ENCODE measurements around the gene RLF. TPM values are rescaled to one million over a fixed set of nuclear protein-coding genes. Genes with fewer than 3 reads are reported as not detected.

The RLF gene
- total RNA-seq, 2 donors from 2014 or later: 11.5 to 21.0 TPM

DNA sequence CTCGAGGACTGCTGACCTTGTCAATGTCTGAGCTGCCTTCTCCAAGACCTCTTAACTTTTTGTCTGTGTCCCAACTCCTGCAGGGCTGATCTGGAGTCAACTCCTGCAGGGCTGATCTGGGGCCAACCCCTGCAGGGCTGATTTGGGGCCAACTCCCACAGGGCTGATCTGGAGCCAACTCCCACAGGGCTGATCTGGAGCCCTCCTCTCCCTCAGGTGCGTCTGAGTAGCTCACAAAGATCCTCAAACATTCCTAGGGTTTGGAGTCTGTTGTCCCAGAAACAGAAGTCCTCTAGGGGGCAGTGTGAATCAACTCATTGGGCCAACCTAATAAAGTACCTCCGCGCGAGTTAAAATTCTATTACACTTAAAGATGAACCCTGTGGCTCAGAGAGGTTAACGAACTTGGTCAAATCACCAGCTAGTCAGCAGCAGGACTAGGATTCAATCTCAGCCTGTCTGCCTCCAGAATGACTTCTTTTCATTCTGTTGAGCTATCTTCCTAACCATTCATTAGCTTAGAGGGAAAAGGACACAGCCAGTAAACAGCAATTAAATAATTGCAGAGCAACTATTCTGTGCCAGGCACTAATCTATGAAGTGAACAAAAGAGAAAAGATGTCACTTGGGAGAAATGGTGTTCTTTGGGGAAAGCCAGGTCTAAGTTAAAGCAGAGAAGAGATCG lies 17.2 kb upstream of the RLF start:
- intact Hi-C loops (cut with DNase I): loop anchor here (5.0 kb wide), 1 partner anchor 258 kb away; no protein-coding TSS in a partner anchor

DNA sequence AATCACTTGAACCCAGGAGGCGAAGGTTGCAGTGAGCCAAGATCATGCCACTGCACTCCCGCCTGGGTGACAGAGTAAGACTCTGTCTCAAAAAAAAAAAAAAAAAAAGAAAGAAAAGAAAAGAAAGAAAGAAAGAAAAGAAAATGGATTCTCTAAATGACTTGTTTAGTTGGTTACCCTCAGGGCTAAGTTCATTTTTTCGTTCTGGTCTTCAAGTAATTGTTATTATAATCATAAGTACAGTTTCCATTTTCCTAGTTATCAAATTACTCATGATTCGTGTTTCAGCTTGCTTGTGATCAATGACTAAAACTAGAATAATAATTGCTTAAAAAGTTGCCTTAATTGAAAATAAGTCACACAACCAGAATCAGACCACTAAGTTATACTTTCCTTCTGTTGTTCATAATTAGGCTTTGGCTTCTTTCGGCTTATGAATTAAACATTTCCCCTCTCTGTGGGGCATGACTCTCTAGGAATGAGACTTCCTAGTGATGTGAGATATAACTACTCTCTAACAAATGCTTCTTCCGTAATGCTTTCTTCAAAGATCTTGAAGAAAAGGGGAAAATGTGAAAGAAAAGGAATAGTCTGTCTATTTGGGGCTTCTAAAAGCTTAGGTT lies 9.6 kb upstream of the RLF start:
- no peaks in the 10 kb centered on the region for H3K36me3 ChIP-seq
- H3K4me3 ChIP-seq: no peak overlapping the region
- no peak overlapping the region for H3K9ac ChIP-seq (ENCODE audit: low read depth in 2 of 2, low read length in 2 of 2)
- no peak overlapping the region for H3K27ac ChIP-seq
- DNase-seq: no peak
- intact Hi-C loops (cut with DNase I): loop anchor here (2.0 kb wide), 1 partner anchor 189 kb away; no protein-coding TSS in a partner anchor
- TF ChIP-seq, protein P1, sequence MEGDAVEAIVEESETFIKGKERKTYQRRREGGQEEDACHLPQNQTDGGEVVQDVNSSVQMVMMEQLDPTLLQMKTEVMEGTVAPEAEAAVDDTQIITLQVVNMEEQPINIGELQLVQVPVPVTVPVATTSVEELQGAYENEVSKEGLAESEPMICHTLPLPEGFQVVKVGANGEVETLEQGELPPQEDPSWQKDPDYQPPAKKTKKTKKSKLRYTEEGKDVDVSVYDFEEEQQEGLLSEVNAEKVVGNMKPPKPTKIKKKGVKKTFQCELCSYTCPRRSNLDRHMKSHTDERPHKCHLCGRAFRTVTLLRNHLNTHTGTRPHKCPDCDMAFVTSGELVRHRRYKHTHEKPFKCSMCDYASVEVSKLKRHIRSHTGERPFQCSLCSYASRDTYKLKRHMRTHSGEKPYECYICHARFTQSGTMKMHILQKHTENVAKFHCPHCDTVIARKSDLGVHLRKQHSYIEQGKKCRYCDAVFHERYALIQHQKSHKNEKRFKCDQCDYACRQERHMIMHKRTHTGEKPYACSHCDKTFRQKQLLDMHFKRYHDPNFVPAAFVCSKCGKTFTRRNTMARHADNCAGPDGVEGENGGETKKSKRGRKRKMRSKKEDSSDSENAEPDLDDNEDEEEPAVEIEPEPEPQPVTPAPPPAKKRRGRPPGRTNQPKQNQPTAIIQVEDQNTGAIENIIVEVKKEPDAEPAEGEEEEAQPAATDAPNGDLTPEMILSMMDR (IDR thresholded peaks at IDR 0.05): no peak
- H3K27me3 ChIP-seq: no peaks in the 10 kb centered on the region
- no peaks in the 10 kb centered on the region for H3K9me3 ChIP-seq
- H3K4me1 ChIP-seq: no peaks in the 10 kb centered on the region

More for the DNA sequence above, 17.2 kb upstream of the RLF start:
- Histone ChIP-seq H3K9me3 (no peaks in the 10 kb centered on the region), H3K4me3 (no peak overlapping the region), H3K9ac (ENCODE audit: low read depth in 2 of 2, low read length in 2 of 2) (no peak overlapping the region), H3K4me1 (no peaks in the 10 kb centered on the region), H3K27me3 (no peaks in the 10 kb centered on the region), H3K36me3 (no peaks in the 10 kb centered on the region), H3K27ac (no peak overlapping the region)
- TF ChIP-seq, protein P1 (IDR thresholded peaks at IDR 0.05): peak; percentile 60
- peak; percentile 73 for DNase-seq

DNA sequence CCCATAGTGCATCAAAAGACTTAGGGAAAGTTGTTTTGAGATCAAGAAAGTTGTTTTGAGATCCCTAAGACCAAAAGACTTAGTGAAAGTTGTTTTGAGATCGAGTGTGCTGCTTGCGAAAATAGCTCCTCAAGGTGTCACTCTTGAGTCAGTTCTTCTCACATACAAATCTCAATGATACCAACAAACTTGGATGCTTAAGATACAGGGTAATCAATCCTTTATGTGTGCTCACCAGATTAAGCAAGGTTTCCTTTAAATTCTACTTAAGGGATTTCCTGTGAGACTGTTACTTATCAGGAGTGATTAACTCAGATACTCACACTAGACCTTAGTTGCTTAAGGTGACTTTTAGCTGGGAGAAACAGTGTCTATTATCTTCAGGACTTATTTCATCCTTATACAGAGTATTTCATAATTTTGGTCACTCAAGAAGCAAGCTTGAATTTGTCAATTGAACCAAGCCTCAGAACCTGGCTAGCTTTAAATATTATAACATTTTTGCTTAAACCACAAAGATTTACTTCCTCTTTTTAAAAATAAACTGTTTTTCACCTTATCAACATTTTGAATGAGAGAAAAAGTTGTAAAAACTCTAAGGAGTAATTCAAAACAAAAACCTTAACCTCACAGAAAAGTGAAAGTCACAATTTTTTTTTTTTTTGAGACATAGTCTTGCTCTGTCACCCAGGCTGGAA lies 8.0 kb upstream of the RLF start:
- H3K4me1 ChIP-seq: no peaks in the 10 kb centered on the region
- DNase-seq: peak; percentile 31
- no peak overlapping the region for H3K27ac ChIP-seq
- H3K27me3 ChIP-seq: no peaks in the 10 kb centered on the region
- intact Hi-C loops (cut with DNase I): loop anchor here (2.0 kb wide), 1 partner anchor 188 kb away; no protein-coding TSS in a partner anchor
- no peaks in the 10 kb centered on the region for H3K36me3 ChIP-seq
- H3K9ac ChIP-seq (ENCODE audit: low read depth in 2 of 2, low read length in 2 of 2): no peak overlapping the region
- H3K9me3 ChIP-seq: no peaks in the 10 kb centered on the region
- TF ChIP-seq, protein P1 (IDR thresholded peaks at IDR 0.05): peak; percentile 52
- H3K4me3 ChIP-seq: no peak overlapping the region

DNA sequence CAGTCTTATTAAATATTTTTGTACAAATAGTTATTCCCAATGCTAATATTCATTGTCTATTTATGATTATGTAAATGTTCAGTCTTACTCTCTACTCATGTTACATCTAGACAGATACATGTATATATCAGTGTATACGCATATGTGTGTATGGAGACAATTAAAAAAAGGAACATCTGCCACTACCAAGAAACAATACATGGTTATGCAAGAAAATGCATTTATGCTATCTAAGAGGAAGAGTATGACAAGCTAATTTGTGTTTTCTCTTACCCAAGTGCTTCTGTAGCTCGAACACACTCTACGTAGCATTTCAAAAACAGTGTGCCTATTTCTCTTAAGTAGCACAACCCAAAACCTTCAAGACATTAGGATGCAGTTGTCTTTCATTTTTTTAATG lies 6.1 kb upstream of the RLF start:
- no peak for DNase-seq
- H3K4me3 ChIP-seq: no peak overlapping the region
- no peak overlapping the region for H3K27ac ChIP-seq
- no peaks in the 10 kb centered on the region for H3K27me3 ChIP-seq
- no peaks in the 10 kb centered on the region for H3K36me3 ChIP-seq
- H3K9ac ChIP-seq (ENCODE audit: low read depth in 2 of 2, low read length in 2 of 2): no peak overlapping the region
- H3K4me1 ChIP-seq: no peaks in the 10 kb centered on the region
- TF ChIP-seq, protein P1 (IDR thresholded peaks at IDR 0.05): no peak
- intact Hi-C loops (cut with DNase I): no loop called here
- no peaks in the 10 kb centered on the region for H3K9me3 ChIP-seq

DNA sequence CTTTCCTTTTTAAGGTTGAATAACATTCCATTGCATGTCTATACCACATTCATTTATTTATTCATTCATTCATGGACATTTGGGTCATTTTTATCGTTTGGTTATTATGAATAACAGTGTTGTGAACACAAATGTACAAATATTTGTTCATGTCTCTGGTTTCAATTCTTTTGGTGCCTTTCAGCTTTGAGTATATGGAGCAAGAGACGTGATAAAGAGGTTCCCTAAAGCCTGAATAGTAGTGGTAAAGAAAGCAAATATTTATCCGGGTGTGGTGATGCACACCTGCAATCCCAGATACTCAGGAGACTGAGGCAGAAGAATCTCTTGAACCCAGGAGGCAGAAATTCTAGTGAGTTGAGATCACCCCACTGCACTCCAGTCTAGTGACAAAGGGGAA lies 5.3 kb upstream of the RLF start:
- Histone ChIP-seq H3K9me3 (no peaks in the 10 kb centered on the region), H3K27me3 (no peaks in the 10 kb centered on the region), H3K4me1 (no peaks in the 10 kb centered on the region), H3K27ac (no peak overlapping the region), H3K9ac (ENCODE audit: low read depth in 2 of 2, low read length in 2 of 2) (no peak overlapping the region), H3K36me3 (no peaks in the 10 kb centered on the region), H3K4me3 (no peak overlapping the region)
- TF ChIP-seq, protein P1 (IDR thresholded peaks at IDR 0.05): no peak
- DNase-seq: no peak
- intact Hi-C loops (cut with DNase I): no loop called here

All from colonic mucosa (tissue), 4 donors.